Measurements from ENCODE around the gene FAM161A.
"Not testable (repeated sequence)": the region's sequence is repeated elsewhere in the genome, so short reads cannot be mapped to it uniquely, and the experiment has no call there.

The FAM161A gene

GRCh38 chr2:61862085-61862484 lies 8.2 kb upstream of the FAM161A start:
- TF ChIP-seq POLR2A (IDR thresholded peaks at IDR 0.05; ENCODE audit: low read depth, low read length): no peak
- FAIRE-seq (no peak), DNase-seq (ENCODE audit: insufficient read length, low spot score) (no peak)

- DNase-seq (ENCODE audit: insufficient read length, low spot score): no peak
- no peak for TF ChIP-seq POLR2A (IDR thresholded peaks at IDR 0.05; ENCODE audit: low read depth, low read length)
- FAIRE-seq: no peak
Observed at GRCh38 chr2:61857224-61857623, 3.4 kb upstream of the FAM161A start.

GRCh38 chr2:61855318-61855613 lies 1.4 kb upstream of the FAM161A start:
- FAIRE-seq (no peak), DNase-seq (ENCODE audit: insufficient read length, low spot score) (no peak)
- TF ChIP-seq POLR2A (IDR thresholded peaks at IDR 0.05; ENCODE audit: low read depth, low read length): no peak

GRCh38 chr2:61854564-61855317 lies 881 bp upstream of the FAM161A start:
- FAIRE-seq (peak; percentile 97), DNase-seq (ENCODE audit: insufficient read length, low spot score) (peak; percentile 81)
- TF ChIP-seq POLR2A (IDR thresholded peaks at IDR 0.05; ENCODE audit: low read depth, low read length): no peak

GRCh38 chr2:61853086-61853846 lies 594 bp downstream of the FAM161A start:
- peak; percentile 48 for FAIRE-seq
- DNase-seq (ENCODE audit: insufficient read length, low spot score): peak; percentile 79
- no peak for TF ChIP-seq POLR2A (IDR thresholded peaks at IDR 0.05; ENCODE audit: low read depth, low read length)

- FAIRE-seq; DNase-seq (ENCODE audit: insufficient read length, low spot score): not testable (repeated sequence)
Observed at GRCh38 chr2:61851270-61851669, 2.6 kb downstream of the FAM161A start.

- FAIRE-seq (no peak), DNase-seq (ENCODE audit: insufficient read length, low spot score) (no peak)
- TF ChIP-seq POLR2A (IDR thresholded peaks at IDR 0.05; ENCODE audit: low read depth, low read length): no peak
Observed at GRCh38 chr2:61845320-61845719, 8.5 kb downstream of the FAM161A start.

GRCh38 chr2:61841286-61841685 lies 12.6 kb downstream of the FAM161A start:
- DNase-seq (ENCODE audit: insufficient read length, low spot score): no peak
- no peak for FAIRE-seq
- TF ChIP-seq POLR2A (IDR thresholded peaks at IDR 0.05; ENCODE audit: low read depth, low read length): no peak

- peak; percentile 85 for FAIRE-seq
- no peak for DNase-seq (ENCODE audit: insufficient read length, low spot score)
Observed at GRCh38 chr2:61834893-61835292, 19.0 kb downstream of the FAM161A start.

GRCh38 chr2:61833971-61834370 lies 19.9 kb downstream of the FAM161A start:
- no peak for DNase-seq (ENCODE audit: insufficient read length, low spot score)
- peak; percentile 74 for FAIRE-seq
- TF ChIP-seq POLR2A (IDR thresholded peaks at IDR 0.05; ENCODE audit: low read depth, low read length): no peak

More at GRCh38 chr2:61834893-61835292, 19.0 kb downstream of the FAM161A start:
- TF ChIP-seq POLR2A (IDR thresholded peaks at IDR 0.05; ENCODE audit: low read depth, low read length): no peak

- TF ChIP-seq POLR2A (IDR thresholded peaks at IDR 0.05; ENCODE audit: low read depth, low read length): no peak
- DNase-seq (ENCODE audit: insufficient read length, low spot score) (no peak), FAIRE-seq (no peak)
Observed at GRCh38 chr2:61832183-61832841, 21.5 kb downstream of the FAM161A start.

GRCh38 chr2:61822255-61822654 lies 31.6 kb downstream of the FAM161A start:
- TF ChIP-seq POLR2A (IDR thresholded peaks at IDR 0.05; ENCODE audit: low read depth, low read length): no peak
- FAIRE-seq: no peak
- DNase-seq (ENCODE audit: insufficient read length, low spot score): no peak

GRCh38 chr2:61816480-61817355 lies 37.1 kb downstream of the FAM161A start:
- no peak for TF ChIP-seq POLR2A (IDR thresholded peaks at IDR 0.05; ENCODE audit: low read depth, low read length)
- no peak for DNase-seq (ENCODE audit: insufficient read length, low spot score)
- no peak for FAIRE-seq
